Measurements from ENCODE around the gene ABLIM1.

- TF ChIP-seq POLR2A (IDR thresholded peaks at IDR 0.05; ENCODE audit: low read depth) (no peak), CTCF (IDR thresholded peaks at IDR 0.05) (no peak), EP300 (IDR thresholded peaks at IDR 0.05) (no peak)
Observed at GRCh38 chr10:114590993-114591392, 67.1 kb downstream of the ABLIM1 start.

Measured in esophagus muscularis mucosa (tissue), 4 donors.